GM19455 (cell line): Measurements from ENCODE around the gene ZNF423.

Experiments
- ATAC-seq: cut with Tn5 transposase; IDR thresholded peaks from one replicate; pipeline ENCODE4 v1.9.1; 2021; ENCODE audit not compliant: unreplicated experiment

ZNF423 gene

GRCh38 chr16:49631187-49632041, 224.5 kb downstream of the ZNF423 start:
- ATAC-seq = no peak

- no peak for ATAC-seq
Measured at GRCh38 chr16:49630783-49631182, 225.1 kb downstream of the ZNF423 start.

DNA sequence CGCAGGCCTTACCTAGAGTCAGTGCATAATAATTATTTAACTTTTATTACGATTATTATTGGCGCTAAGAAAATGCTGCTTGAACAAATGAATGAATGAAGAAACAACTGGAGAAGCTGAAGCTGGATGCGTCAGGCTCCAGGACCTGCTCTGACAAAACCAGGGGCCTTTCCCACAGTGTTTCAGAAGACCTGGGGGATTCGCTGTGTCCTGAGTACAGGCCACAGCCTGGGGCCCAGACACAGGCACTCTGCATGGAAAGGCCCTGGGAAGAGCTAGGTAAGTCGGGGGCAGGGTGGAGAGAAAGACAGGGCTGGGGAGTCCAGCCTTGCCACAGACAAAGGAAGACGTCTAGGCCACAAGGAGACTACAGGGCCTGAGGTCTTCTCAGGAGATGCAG, 226.1 kb downstream of the ZNF423 start:
- no peak for ATAC-seq

GRCh38 chr16:49628148-49628547, 227.8 kb downstream of the ZNF423 start:
- no peak for ATAC-seq

DNA sequence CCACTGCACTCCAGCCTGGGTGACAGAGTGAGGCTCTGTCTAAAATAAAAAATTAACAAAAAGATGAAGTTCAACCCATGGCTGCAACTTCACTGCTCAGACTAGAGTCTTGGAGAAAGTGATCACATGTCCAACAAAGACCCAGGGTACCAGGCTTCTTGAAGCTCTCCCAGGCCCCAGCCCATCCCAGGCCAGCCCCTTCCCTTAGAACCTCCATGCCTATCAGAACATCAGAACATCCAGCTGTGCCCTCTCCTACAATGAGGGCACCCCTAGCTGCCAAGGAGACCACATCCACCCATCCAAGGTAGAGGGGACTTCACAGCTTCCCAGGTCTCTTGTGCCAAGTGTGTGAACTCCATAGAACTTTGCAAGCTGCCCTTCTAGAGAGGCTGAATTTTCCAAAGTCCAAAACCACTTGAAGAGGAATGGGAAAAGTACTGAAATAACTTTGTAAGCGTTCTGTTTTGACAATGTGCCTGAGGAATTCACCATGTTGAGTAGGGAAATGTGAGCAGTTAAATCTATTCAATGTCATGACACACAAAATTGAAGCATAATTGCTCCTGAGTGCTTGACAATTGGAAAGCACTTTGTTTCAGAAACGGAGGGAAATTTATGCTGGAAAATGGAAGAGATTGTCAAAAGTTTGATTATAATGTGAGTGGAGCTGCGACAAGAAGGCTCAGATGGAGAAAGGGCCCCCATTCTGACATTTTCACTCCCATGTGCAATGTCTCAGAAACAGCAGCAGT, 230.4 kb downstream of the ZNF423 start:
- ATAC-seq = no peak

DNA sequence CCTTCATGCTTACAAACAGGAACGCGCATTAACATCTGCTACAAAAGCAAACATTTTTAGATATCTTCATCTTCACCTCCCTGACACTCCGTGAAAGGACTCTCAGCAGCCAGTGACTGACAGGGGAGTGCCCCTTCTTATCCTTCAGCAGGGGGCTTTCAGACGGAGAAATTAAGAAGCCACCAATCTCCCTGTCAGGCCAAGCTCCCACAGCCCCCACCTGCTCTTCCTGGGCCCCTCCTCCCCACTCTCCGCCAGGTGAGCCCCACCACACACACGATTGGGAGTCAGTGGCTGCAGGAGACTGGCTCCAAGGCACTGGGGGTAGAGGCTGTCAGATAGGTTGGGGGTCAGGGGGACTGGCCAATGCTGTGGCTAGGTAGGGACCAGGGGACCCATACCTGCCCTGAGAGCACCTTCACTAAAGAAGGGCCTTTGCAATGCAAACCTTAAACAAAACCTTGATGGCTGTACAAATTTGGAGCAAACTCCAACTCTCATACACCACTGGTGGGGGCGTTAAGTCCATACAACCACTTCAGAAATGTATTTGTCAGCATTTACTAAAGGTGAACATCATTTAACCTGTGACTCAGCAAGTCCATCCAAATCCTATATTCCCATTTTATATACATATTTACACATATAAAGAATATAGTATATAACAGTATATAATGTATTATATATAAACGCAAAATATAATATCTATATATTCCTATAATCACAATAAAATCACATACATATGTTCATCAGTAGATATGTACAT, 232.2 kb downstream of the ZNF423 start:
- ATAC-seq = no peak

GRCh38 chr16:49622421-49623402, 233.2 kb downstream of the ZNF423 start:
- ATAC-seq = no peak

GRCh38 chr16:49622084-49622390, 233.9 kb downstream of the ZNF423 start:
- no peak for ATAC-seq

DNA sequence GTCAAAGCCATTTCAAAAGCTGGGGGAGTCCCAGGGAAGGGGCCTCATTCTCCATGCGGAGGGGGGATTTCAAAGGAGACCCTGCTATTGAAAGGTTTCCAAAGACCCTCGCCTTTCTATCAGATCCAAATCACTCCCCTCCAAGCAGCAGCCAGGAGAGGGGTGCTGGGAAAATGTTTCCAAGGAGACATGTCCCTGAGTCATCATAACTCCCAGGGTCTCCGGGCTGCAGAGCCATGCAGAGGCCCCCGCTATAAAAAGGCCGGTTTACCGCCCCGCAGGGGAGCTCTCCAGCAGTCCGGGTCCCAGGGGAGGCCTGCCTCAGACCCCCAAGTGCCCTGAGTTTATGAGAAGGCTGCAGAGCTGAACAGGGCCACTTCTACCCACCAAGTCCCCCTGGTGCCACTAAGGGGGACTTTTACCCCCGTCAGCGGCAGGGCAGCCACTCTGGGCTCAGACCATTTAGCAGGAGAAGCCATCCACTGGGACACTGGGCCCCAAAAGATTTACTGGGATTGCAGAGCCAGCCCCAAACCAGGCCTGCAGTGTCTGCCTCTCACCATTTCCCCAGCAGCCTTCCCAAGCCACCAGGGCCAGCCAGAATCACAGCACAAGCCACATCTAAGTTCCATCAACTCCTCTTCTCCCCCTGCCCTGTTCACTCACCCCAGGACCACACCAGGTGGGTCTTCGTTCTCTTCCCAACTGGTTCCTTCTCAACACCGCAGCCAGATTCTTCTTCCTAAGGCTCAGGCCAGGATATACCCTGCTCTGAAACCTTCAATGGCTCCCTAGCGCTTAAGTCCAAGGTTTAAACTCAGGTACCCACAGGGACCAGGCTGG, 234.4 kb downstream of the ZNF423 start:
- ATAC-seq = no peak

DNA sequence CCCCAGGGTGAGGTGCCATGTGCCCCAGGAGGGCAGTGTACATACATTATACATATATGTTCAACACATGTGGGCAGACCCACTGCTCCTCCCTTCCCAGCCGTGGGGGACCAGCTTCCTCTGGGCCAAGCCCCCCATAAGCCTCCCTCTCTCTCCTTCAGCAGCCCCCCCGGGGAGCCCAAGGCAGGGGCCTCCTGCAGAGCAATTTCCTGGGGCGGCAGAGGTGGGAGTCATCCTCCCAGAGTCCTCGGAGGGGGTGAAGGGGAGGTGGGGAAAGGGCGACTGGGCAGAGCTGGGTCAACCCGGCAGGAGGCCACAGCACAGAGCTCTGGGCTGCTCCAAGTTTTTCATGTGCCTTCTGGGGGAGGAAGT, 235.1 kb downstream of the ZNF423 start:
- no peak for ATAC-seq

GRCh38 chr16:49620158-49620868, 235.6 kb downstream of the ZNF423 start:
- no peak for ATAC-seq

DNA sequence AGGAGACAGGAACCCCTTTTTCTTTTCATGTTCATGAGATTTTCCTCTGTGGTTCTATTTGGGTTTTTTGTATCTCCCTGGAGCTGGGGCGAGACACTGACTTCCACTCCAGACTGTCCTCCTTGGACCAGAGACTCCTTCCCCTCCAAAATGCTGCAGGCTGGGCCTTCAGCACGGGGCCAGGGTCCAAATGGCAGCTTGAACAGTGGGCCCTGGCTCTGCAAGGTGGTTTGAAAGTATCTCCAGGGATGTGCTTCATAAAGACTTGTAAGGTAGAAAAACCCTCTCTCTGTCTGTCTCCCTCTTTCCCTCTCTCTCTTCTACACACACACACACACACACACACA, 236.1 kb downstream of the ZNF423 start:
- no peak for ATAC-seq

DNA sequence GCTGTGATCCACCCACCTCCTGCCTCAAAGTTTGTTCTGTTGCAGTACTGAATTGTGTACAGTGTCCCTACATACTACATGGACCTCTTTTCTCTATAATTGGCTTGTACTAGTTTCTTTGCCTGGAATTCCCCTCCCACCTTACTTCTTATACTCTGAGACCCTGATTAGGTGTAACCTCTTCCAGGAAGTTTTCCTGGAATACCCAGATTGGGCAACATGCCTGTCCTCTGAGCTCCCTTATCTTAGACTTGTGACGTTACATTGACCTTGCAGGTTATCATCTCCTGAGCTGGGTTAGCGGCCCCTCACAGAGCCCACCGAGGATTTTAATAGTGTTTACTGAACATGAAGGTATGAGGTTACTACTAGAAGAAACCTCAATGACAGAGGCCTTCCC, 237.0 kb downstream of the ZNF423 start:
- ATAC-seq = no peak

GRCh38 chr16:49617710-49618330, 238.1 kb downstream of the ZNF423 start:
- no peak for ATAC-seq

- ATAC-seq = no peak
Measured at GRCh38 chr16:49617016-49617629, 238.8 kb downstream of the ZNF423 start.

DNA sequence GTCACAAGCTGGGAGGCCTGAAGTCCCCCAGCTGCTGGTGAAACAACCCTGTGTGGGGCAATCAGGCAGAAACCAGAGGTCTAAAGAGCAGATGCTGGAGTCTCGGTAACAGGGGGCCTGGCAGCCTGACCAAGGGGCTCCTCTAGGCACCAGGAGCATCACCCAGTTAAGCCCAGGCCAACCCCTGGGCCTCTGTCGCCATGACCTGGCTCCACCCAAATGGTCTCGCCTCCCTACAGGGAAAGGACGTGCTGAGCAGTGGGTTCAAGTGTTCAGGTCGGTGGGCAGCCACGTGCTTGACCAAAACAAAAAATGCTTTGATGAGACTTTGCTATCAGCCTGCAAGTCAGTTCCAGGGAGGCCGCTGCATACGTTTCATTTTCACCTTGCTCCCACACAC, 240.3 kb downstream of the ZNF423 start:
- ATAC-seq = no peak

- no peak for ATAC-seq
Measured at GRCh38 chr16:49610983-49611382, 244.9 kb downstream of the ZNF423 start.

- ATAC-seq = no peak
Measured at GRCh38 chr16:49608779-49609178, 247.1 kb downstream of the ZNF423 start.
